Astrocyte (in vitro differentiated cells and primary cell): ENCODE measurements around the gene SLC10A6. TPM values are rescaled to one million over a fixed set of nuclear protein-coding genes. Genes with fewer than 3 reads are reported as not detected.

Experiments
- DNase-seq: peaks from one replicate; pipeline ENCODE4 v3.0.0-alpha.2; 2010; ENCODE audit warnings: low read depth
- FAIRE-seq: peaks from 2 replicates; lab custom pipeline; 2011; peaks lifted over from hg19 to GRCh38; lab: Jason Lieb, UNC
- H2AFZ ChIP-seq: 2 replicates; pipeline ENCODE4 v1.6.0; 2012; ENCODE audit warnings: low read depth, low read length, inconsistent platforms
- H3K27ac ChIP-seq: 2 replicates; pipeline ENCODE4 v1.5.1; 2011; ENCODE audit warnings: low read depth, low read length, inconsistent platforms
- H3K27me3 ChIP-seq: 2 replicates; pipeline ENCODE4 v1.6.0; 2011; ENCODE audit warnings: low read length, inconsistent platforms; ENCODE audit not compliant: insufficient read depth
- H3K36me3 ChIP-seq: 2 replicates; pipeline ENCODE4 v1.5.1; 2011; ENCODE audit warnings: low read length, inconsistent platforms; ENCODE audit not compliant: insufficient read depth
- H3K4me1 ChIP-seq: 2 replicates; pipeline ENCODE4 v1.5.1; 2011; ENCODE audit warnings: low read length, inconsistent platforms; ENCODE audit not compliant: insufficient read depth
- H3K4me2 ChIP-seq: 2 replicates; pipeline ENCODE4 v1.6.0; 2012; ENCODE audit warnings: low read length, inconsistent platforms
- H3K4me3 ChIP-seq: 2 replicates; pipeline ENCODE4 v1.5.1; 2011; ENCODE audit warnings: low read depth, mild to moderate bottlenecking, low read length, inconsistent platforms; ENCODE audit not compliant: insufficient read depth
- H3K79me2 ChIP-seq: 2 replicates; pipeline ENCODE4 v1.6.0; 2012; ENCODE audit warnings: mild to moderate bottlenecking, low read length, inconsistent platforms; ENCODE audit not compliant: insufficient read depth
- H3K9ac ChIP-seq: 2 replicates; pipeline ENCODE4 v1.6.0; 2012; ENCODE audit warnings: mild to moderate bottlenecking, low read length, inconsistent platforms
- H3K9me3 ChIP-seq: 2 replicates; pipeline ENCODE4 v1.5.1; 2012; ENCODE audit warnings: low read depth, mild to moderate bottlenecking, low read length, inconsistent platforms; ENCODE audit not compliant: insufficient read depth
- H4K20me1 ChIP-seq: 2 replicates; pipeline ENCODE4 v1.6.0; 2012; ENCODE audit warnings: low read length, inconsistent platforms; ENCODE audit not compliant: insufficient read depth
- H3K27ac Mint-ChIP-seq: one replicate; pipeline ENCODE4 v1.8.0; 2021; ENCODE audit warnings: mild to moderate bottlenecking, mixed read lengths; ENCODE audit not compliant: unreplicated experiment
- H3K27me3 Mint-ChIP-seq: one replicate; pipeline ENCODE4 v1.8.0; 2021; ENCODE audit warnings: low read depth, mixed read lengths; ENCODE audit not compliant: unreplicated experiment
- H3K36me3 Mint-ChIP-seq: one replicate; pipeline ENCODE4 v1.8.0; 2021; ENCODE audit warnings: low read depth, mixed read lengths; ENCODE audit not compliant: unreplicated experiment
- H3K4me1 Mint-ChIP-seq: one replicate; pipeline ENCODE4 v1.8.0; 2021; ENCODE audit warnings: low read depth, mixed read lengths; ENCODE audit not compliant: unreplicated experiment
- H3K4me3 Mint-ChIP-seq: one replicate; pipeline ENCODE4 v1.8.0; 2021; ENCODE audit warnings: mild to moderate bottlenecking, moderate library complexity, mixed read lengths; ENCODE audit not compliant: unreplicated experiment
- H3K9me3 Mint-ChIP-seq: one replicate; pipeline ENCODE4 v1.8.0; 2021; ENCODE audit warnings: mild to moderate bottlenecking, mixed read lengths; ENCODE audit not compliant: unreplicated experiment
- CTCF ChIP-seq: IDR thresholded peaks from 2 replicates; pipeline ENCODE4 v1.5.1; 2011; ENCODE audit warnings: low read depth, mild to moderate bottlenecking, inconsistent platforms, low read length, moderate library complexity; ENCODE audit not compliant: insufficient read depth
- EZH2 ChIP-seq: IDR thresholded peaks from 2 replicates; pipeline ENCODE4 v1.6.1; 2012; ENCODE audit warnings: mild to moderate bottlenecking, low read length, inconsistent platforms; ENCODE audit not compliant: insufficient read depth
- total RNA-seq: library from RNA; stranded (reverse); gene quantifications from 2 replicates; pipeline ENCODE4 v1.2.1, GENCODE V29; 2021

SLC10A6 gene
- total RNA-seq, 1 donor from 2014 or later, result not detected

GRCh38 chr4:86892636-86892960, 43.4 kb upstream of the SLC10A6 start:
- H3K36me3 Mint-ChIP-seq, result no peaks in the 10 kb centered on the region
- FAIRE-seq (no peak), DNase-seq (no peak)
- peak overlapping the region; percentile 50 for H3K27ac ChIP-seq
- peak overlapping the region; percentile 83 for H3K9ac ChIP-seq
- H3K4me1 Mint-ChIP-seq, result no peaks in the 10 kb centered on the region
- peak overlapping the region; percentile 84 for H3K4me2 ChIP-seq
- H3K4me1 ChIP-seq, result no peaks in the 10 kb centered on the region
- H4K20me1 ChIP-seq, result no peaks in the 10 kb centered on the region
- peak overlapping the region; percentile 72 for H2AFZ ChIP-seq
- no peaks in the 10 kb centered on the region for H3K79me2 ChIP-seq
- H3K4me3 ChIP-seq, result peak overlapping the region; percentile 67
- peak overlapping the region; percentile 87 for H3K4me3 Mint-ChIP-seq
- H3K27me3 Mint-ChIP-seq, result peaks cover 2% of the 10 kb centered on the region
- no peaks in the 10 kb centered on the region for H3K9me3 ChIP-seq
- TF ChIP-seq EZH2 (no peak), CTCF (no peak)
- H3K27ac Mint-ChIP-seq, result no peak overlapping the region
- H3K27me3 ChIP-seq, result no peaks in the 10 kb centered on the region
- H3K36me3 ChIP-seq, result no peaks in the 10 kb centered on the region
- peaks cover 2% of the 10 kb centered on the region for H3K9me3 Mint-ChIP-seq

- DNase-seq (peak; percentile 31), FAIRE-seq (no peak)
- Histone ChIP-seq H2AFZ (peak within 1 kb of the TSS; percentile 72), H3K4me3 (peak within 1 kb of the TSS; percentile 67), H4K20me1 (no peaks in the 10 kb centered on the region), H3K79me2 (no peaks in the 10 kb centered on the region), H3K36me3 (no peaks in the 10 kb centered on the region), H3K27ac (peak within 1 kb of the TSS; percentile 50), H3K9ac (peak within 1 kb of the TSS; percentile 83), H3K9me3 (no peaks in the 10 kb centered on the region), H3K27me3 (no peaks in the 10 kb centered on the region), H3K4me1 (no peaks in the 10 kb centered on the region), H3K4me2 (peak within 1 kb of the TSS; percentile 84)
- Mint-ChIP-seq H3K36me3 (no peaks in the 10 kb centered on the region), H3K9me3 (peaks cover 2% of the 10 kb centered on the region), H3K27me3 (peaks cover 2% of the 10 kb centered on the region), H3K4me3 (peak within 1 kb of the TSS; percentile 91), H3K4me1 (no peaks in the 10 kb centered on the region), H3K27ac (peak within 1 kb of the TSS; percentile 89)
- TF ChIP-seq EZH2 (no peak), CTCF (no peak)
Measured at GRCh38 chr4:86891762-86892635, 42.8 kb upstream of the SLC10A6 start, which contains the start of gene C4orf36. Gene C4orf36 (minus strand): TSS chr4:86892422. CDS start chr4:86891520, 902 bp downstream.

GRCh38 chr4:86890790-86891189, 41.6 kb upstream of the SLC10A6 start:
- Histone ChIP-seq H3K27me3 (no peaks in the 10 kb centered on the region), H3K4me1 (no peaks in the 10 kb centered on the region), H3K9me3 (no peaks in the 10 kb centered on the region), H3K9ac (no peak overlapping the region), H3K4me2 (no peak overlapping the region), H3K27ac (no peak overlapping the region), H4K20me1 (no peaks in the 10 kb centered on the region), H2AFZ (no peak overlapping the region), H3K4me3 (no peak overlapping the region), H3K36me3 (no peaks in the 10 kb centered on the region), H3K79me2 (no peaks in the 10 kb centered on the region)
- Mint-ChIP-seq H3K4me3 (peak overlapping the region; percentile 91), H3K4me1 (no peaks in the 10 kb centered on the region), H3K27ac (no peak overlapping the region), H3K9me3 (peaks cover 2% of the 10 kb centered on the region), H3K27me3 (peaks cover 2% of the 10 kb centered on the region), H3K36me3 (no peaks in the 10 kb centered on the region)
- DNase-seq (no peak), FAIRE-seq (no peak)
- no peak for TF ChIP-seq CTCF
- no peak for TF ChIP-seq EZH2
